PC-3 (cell line): ENCODE results near the gene GPR37L1. TPM values are rescaled to one million over a fixed set of nuclear protein-coding genes. Genes with fewer than 3 reads are reported as not detected.

Experiments used
- ATAC-seq: fragments of 200-7000 bp; cut with Tn5 transposase; 2 replicates; pipeline ENCODE4 v1.9.1; 2020; ENCODE audit warnings: mild to moderate bottlenecking, moderate library complexity
- BruUV-seq: library from RNA; stranded (reverse); fragments of 400-500 nt; replicated peaks from 2 replicates; lab custom pipeline; 2021; lab: Mats Ljungman, UMichigan
- CTCF ChIA-PET: fragments of 300-600 bp; sonication (Branson Sonifier 250); formaldehyde crosslinking; loops from one replicate; lab custom pipeline; 2022; ENCODE audit warnings: antibody characterized with exemption; lab: Charles Lee
- POLR2A ChIA-PET: fragments of 300-600 bp; sonication (Branson Sonifier 250); formaldehyde crosslinking; loops from one replicate; lab custom pipeline; 2022; ENCODE audit warnings: antibody characterized with exemption; ENCODE audit not compliant: unreplicated experiment; lab: Charles Lee
- DNase-seq: peaks from one replicate; pipeline ENCODE4 v3.0.0-alpha.2; 2015
- H2AFZ ChIP-seq: fragments of 300-600 bp; sonication (generic); 2 replicates; pipeline ENCODE4 v1.6.0; 2016; ENCODE audit warnings: antibody characterized with exemption, low read length
- H3F3A ChIP-seq: fragments of 300-600 bp; sonication (generic); one replicate; pipeline ENCODE4 v1.6.0; 2017; ENCODE audit warnings: antibody characterized with exemption, low read length, control low read depth, mild to moderate bottlenecking; ENCODE audit not compliant: unreplicated experiment
- H3K27ac ChIP-seq: fragments of 300-600 bp; sonication (generic); 2 replicates; pipeline ENCODE4 v1.5.1; 2016; ENCODE audit warnings: mild to moderate bottlenecking, low read length
- H3K27me3 ChIP-seq: fragments of 300-600 bp; sonication (generic); 2 replicates; pipeline ENCODE4 v1.6.1; 2016; ENCODE audit warnings: low read length, mixed read lengths
- H3K36me3 ChIP-seq: fragments of 300-600 bp; sonication (generic); 2 replicates; pipeline ENCODE4 v1.6.1; 2016; ENCODE audit warnings: low read depth, mixed run types, low read length, mixed read lengths
- H3K4me1 ChIP-seq: fragments of 300-600 bp; sonication (generic); 2 replicates; pipeline ENCODE4 v1.5.1; 2016; ENCODE audit warnings: low read length; ENCODE audit not compliant: insufficient read depth
- H3K4me2 ChIP-seq: fragments of 300-600 bp; sonication (generic); 2 replicates; pipeline ENCODE4 v1.6.0; 2016; ENCODE audit warnings: low read length
- H3K4me3 ChIP-seq: fragments of 300-600 bp; sonication (generic); 2 replicates; pipeline ENCODE4 v1.5.1; 2016; ENCODE audit warnings: mild to moderate bottlenecking, low read length, mixed read lengths
- H3K79me2 ChIP-seq: fragments of 300-600 bp; sonication (generic); 2 replicates; pipeline ENCODE4 v1.6.1; 2017; ENCODE audit warnings: low read length, mixed read lengths
- H3K9ac ChIP-seq: fragments of 300-600 bp; sonication (generic); 2 replicates; pipeline ENCODE4 v1.6.0; 2016; ENCODE audit warnings: mild to moderate bottlenecking, low read length
- H3K9me2 ChIP-seq: fragments of 300-600 bp; sonication (generic); replicated peaks from 2 replicates; pipeline ENCODE4 v1.6.1; 2016; ENCODE audit warnings: mixed run types, low read length, mixed read lengths
- H3K9me3 ChIP-seq: fragments of 300-600 bp; sonication (generic); 2 replicates; pipeline ENCODE4 v1.6.1; 2016; ENCODE audit warnings: low read length, mixed read lengths
- H4K20me1 ChIP-seq: fragments of 300-600 bp; sonication (generic); 2 replicates; pipeline ENCODE4 v1.6.1; 2016; ENCODE audit warnings: low read length, mixed read lengths
- CTCF ChIP-seq: fragments of 300-600 bp; sonication (generic); conservative IDR thresholded peaks from 2 replicates; pipeline ENCODE4 v1.5.1; 2017; ENCODE audit warnings: antibody characterized with exemption, low read depth, mild to moderate bottlenecking, low read length
- EZH2 ChIP-seq: fragments of 300-600 bp; sonication (generic); IDR thresholded peaks from one replicate; pipeline ENCODE4 v1.6.1; 2017; ENCODE audit warnings: antibody characterized with exemption, mild to moderate bottlenecking, low read length; ENCODE audit not compliant: unreplicated experiment
- EZH2phosphoT487 ChIP-seq: fragments of 300-600 bp; sonication (generic); IDR thresholded peaks from 2 replicates; pipeline ENCODE4 v1.6.1; 2018; ENCODE audit warnings: mild to moderate bottlenecking, antibody characterized with exemption, low read length, borderline replicate concordance
- intact Hi-C: fragments of 100-400 bp; cut with micrococcal nuclease; formaldehyde crosslinking; loops from 2 replicates; pipeline ENCODE4 v1.9.0; 2023
- total RNA-seq: library from RNA; depleted of rRNA; stranded (reverse); fragments of >200 nt; gene quantifications from 2 replicates; pipeline ENCODE4 v1.2.3, GENCODE V29; 2014

GPR37L1 gene
- total RNA-seq, 1 experiment from 2014 or later, result 0.04 TPM

GRCh38 chr1:202143011-202143767 lies 20.5 kb downstream of the GPR37L1 start:
- no peaks in the 10 kb centered on the region for H4K20me1 ChIP-seq
- peaks cover 14% of the 10 kb centered on the region; the same call in 1 of the 2 replicates for H3K4me1 ChIP-seq
- no peaks in the 10 kb centered on the region for H3K9me3 ChIP-seq
- H3K36me3 ChIP-seq, result no peaks in the 10 kb centered on the region
- H3K9me2 ChIP-seq, result no peaks in the 10 kb centered on the region
- H3K27ac ChIP-seq, result 0 out of 2 replicates have a peak overlapping the region, but pooled peaks have one; percentile 3
- peak overlapping the region; percentile 50; the same call in 1 of the 2 replicates for H2AFZ ChIP-seq
- no peaks in the 10 kb centered on the region for H3F3A ChIP-seq
- peak overlapping the region; percentile 84 for H3K4me3 ChIP-seq
- ChIA-PET POLR2A (no interaction called here), CTCF (no interaction called here)
- H3K4me2 ChIP-seq, result peak overlapping the region; percentile 97
- no TSS peak for BruUV-seq
- intact Hi-C loops, result no loop called here
- H3K79me2 ChIP-seq, result peaks cover 43% of the 10 kb centered on the region
- peak; percentile 37 for ATAC-seq
- H3K27me3 ChIP-seq, result no peaks in the 10 kb centered on the region
- TF ChIP-seq EZH2 (no peak), EZH2phosphoT487 (no peak), CTCF (no peak)
- peak; percentile 22 for DNase-seq
- H3K9ac ChIP-seq, result peak overlapping the region; percentile 80

GRCh38 chr1:202143768-202144401 lies 21.2 kb downstream of the GPR37L1 start:
- Histone ChIP-seq H3K36me3 (no peaks in the 10 kb centered on the region), H3K4me3 (peak overlapping the region; percentile 84), H3K9me3 (no peaks in the 10 kb centered on the region), H3K9ac (peak overlapping the region; percentile 80), H3K4me1 (peaks cover 14% of the 10 kb centered on the region; the same call in 1 of the 2 replicates), H3K4me2 (peak overlapping the region; percentile 97), H2AFZ (peak overlapping the region; percentile 50; the same call in 1 of the 2 replicates), H4K20me1 (no peaks in the 10 kb centered on the region), H3K27me3 (no peaks in the 10 kb centered on the region), H3K79me2 (peaks cover 37% of the 10 kb centered on the region), H3F3A (no peaks in the 10 kb centered on the region), H3K27ac (0 out of 2 replicates have a peak overlapping the region, but pooled peaks have one; percentile 3), H3K9me2 (no peaks in the 10 kb centered on the region)
- peak; percentile 65 for ATAC-seq
- intact Hi-C loops, result no loop called here
- BruUV-seq, result TSS peak; percentile 33
- POLR2A ChIA-PET, result no interaction called here
- TF ChIP-seq EZH2phosphoT487 (no peak), CTCF (no peak), EZH2 (no peak)
- CTCF ChIA-PET, result no interaction called here
- DNase-seq, result no peak
